ENCODE results near the gene PTER.

Gene PTER, protein sequence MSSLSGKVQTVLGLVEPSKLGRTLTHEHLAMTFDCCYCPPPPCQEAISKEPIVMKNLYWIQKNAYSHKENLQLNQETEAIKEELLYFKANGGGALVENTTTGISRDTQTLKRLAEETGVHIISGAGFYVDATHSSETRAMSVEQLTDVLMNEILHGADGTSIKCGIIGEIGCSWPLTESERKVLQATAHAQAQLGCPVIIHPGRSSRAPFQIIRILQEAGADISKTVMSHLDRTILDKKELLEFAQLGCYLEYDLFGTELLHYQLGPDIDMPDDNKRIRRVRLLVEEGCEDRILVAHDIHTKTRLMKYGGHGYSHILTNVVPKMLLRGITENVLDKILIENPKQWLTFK

DNA sequence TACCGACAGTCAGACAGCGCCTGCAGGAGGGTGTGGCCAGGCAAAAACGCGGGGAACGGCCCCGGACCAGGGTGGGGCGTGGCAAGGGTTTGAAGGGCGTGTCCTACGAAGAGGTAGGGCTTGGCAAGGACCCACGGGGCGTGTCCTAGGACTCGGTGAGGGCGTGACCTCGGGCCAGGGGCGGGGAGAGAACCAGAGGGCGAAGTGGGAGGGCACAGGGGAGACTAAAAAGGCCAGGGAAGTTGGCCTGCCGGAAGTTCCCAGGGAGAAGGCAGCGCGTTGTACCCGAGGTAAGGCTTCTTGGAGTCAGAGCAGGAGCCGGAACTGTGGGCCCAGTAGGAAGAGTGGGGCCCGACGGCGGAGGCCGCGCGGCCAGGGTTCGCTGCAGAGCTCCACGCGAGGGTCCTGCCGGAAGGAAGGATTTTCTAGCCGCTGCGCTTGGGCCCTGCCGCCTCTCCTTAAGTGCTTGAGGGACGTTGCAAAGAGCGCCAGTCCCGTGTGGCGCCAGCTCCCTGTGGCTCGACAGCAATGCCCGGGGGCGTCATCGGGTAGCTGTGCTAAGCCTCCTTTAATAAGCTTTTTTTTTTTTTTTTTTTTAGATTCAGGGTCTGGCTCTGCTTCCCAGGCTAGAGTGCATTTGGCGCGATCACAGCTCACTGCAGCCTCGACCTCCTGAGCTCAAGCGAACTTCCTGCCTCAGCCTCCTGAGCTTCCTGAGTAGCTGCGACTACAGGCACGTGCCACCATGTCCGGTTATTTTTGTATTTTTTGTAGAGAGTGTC lies at the start of gene PTER:
TSS of gene PTER (plus strand) at position 253 of the 782 bp plus-strand sequence. CDS start 47,375 bp downstream, outside the sequence.
- TF ChIP-seq, protein P1, sequence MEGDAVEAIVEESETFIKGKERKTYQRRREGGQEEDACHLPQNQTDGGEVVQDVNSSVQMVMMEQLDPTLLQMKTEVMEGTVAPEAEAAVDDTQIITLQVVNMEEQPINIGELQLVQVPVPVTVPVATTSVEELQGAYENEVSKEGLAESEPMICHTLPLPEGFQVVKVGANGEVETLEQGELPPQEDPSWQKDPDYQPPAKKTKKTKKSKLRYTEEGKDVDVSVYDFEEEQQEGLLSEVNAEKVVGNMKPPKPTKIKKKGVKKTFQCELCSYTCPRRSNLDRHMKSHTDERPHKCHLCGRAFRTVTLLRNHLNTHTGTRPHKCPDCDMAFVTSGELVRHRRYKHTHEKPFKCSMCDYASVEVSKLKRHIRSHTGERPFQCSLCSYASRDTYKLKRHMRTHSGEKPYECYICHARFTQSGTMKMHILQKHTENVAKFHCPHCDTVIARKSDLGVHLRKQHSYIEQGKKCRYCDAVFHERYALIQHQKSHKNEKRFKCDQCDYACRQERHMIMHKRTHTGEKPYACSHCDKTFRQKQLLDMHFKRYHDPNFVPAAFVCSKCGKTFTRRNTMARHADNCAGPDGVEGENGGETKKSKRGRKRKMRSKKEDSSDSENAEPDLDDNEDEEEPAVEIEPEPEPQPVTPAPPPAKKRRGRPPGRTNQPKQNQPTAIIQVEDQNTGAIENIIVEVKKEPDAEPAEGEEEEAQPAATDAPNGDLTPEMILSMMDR (conservative IDR thresholded peaks at IDR 0.05) = no peak
- peak within 1 kb of the TSS; percentile 59; the same call in 1 of the 2 replicates for H3K27ac ChIP-seq

DNA sequence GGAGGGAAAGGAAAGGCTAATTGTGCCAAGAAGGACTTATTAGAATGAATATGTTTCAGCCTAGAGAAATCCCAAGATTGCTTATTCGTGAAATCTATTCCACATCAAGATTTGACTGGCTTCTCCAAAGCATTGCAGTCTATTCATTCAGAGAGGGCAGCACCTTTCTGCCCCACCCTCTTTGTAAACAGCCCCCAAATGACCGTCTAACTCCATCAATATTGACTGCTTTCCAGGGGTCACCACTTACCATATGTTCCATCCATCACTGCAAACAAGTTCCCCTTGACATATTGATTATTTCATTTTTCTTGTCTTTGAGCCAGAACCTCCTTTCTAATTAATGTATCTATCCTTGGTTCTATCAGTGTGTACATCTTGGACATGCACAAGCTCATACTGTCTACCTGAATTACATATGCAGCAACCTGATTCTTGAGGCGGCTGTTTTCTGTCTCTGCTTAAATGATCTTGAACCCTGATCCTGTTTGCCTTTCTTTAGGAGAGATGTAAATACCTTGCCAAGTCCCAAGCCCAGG lies 44.2 kb upstream of the PTER start:
- H3K27ac ChIP-seq = no peak overlapping the region
- TF ChIP-seq, protein P1 (conservative IDR thresholded peaks at IDR 0.05) = no peak

DNA sequence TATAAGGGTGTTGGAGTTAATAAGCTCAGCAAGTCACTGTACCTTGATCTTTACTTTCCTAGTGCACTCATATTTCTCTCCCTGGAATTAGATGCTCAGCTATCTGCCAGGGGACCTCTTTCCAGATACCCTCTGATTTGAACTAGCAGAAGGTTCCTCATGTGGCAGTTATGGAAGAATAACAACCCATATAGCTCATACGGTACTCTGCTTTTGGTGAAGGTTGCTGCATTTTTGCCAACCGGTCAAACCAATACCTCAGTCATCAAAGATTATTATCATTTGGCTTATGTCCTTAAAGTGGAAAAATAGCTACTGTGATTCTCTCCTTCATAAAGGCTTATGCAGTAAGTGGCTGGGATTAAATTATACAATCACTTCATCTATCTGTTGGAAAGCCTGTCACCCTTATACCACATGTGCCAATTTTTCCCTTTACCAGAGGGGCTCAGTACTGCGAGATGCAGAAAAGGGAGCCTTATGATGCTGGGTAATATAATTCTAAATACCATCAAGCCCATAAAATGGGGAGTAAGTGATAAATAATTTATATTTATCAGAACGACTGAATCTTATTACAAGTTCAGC lies 43.4 kb upstream of the PTER start:
- TF ChIP-seq, protein P1 (conservative IDR thresholded peaks at IDR 0.05) = no peak
- no peak overlapping the region for H3K27ac ChIP-seq

DNA sequence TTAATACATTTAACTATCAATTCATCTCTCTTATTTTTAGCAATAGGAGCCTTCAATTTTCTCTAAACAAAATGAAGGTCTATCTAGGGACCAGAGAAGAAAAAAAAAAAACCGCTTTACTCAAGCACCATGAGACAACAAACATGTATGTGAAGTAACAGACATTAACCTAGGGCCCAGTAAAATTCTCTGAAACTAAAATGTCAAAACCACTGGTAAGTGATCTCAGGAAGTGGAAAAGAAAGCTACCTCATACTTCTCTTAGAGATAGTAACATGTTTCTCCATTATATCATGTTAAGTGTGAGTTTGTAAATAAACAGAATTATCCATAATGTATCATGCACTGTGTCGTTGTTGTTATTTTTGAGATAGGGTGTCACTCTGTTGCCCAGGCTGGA lies 35.4 kb upstream of the PTER start:
- TF ChIP-seq, protein P1 (conservative IDR thresholded peaks at IDR 0.05) = no peak
- no peak overlapping the region for H3K27ac ChIP-seq

DNA sequence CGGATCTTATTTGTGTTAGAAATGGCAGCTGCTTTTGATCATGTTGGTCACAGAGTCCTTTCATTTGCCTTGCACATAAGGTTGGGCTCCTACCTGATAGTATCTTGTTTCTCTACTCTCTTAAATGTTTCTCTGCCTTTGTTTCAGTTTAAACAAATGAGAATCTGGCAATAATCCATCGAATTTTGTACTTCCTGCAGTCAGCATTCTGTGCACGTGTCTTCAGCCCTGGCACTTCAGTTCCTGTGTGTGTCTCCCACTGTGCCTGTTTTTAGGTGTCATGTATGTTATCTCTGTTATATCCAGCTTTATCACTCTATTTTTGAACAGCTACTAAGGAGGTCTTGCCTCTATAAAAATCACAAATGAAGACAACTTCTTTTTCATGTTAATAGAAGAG lies 28.4 kb upstream of the PTER start:
- TF ChIP-seq, protein P1 (conservative IDR thresholded peaks at IDR 0.05) = no peak

DNA sequence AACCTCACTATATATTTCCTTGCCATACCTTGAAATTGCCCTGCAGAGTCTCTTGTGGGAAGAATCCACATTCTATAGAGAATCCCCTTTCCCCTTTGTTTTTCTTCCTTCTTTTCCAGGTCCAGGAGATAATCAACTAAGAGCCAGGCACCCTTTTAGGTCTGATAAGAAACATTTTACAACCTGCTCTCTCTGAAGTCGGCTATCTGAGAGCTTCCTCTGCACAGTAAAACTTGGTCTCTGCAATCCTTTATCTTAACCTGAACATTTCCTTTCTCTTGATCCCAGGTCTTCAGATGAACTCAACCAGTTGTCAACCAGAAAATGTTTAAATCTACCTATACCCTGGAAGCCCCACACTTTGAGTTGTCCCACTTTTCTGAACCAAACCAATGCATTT lies 19.5 kb upstream of the PTER start:
- TF ChIP-seq, protein P1 (conservative IDR thresholded peaks at IDR 0.05) = no peak
- no peak overlapping the region for H3K27ac ChIP-seq

More for the DNA sequence above, 28.4 kb upstream of the PTER start:
- H3K27ac ChIP-seq = no peak overlapping the region

DNA sequence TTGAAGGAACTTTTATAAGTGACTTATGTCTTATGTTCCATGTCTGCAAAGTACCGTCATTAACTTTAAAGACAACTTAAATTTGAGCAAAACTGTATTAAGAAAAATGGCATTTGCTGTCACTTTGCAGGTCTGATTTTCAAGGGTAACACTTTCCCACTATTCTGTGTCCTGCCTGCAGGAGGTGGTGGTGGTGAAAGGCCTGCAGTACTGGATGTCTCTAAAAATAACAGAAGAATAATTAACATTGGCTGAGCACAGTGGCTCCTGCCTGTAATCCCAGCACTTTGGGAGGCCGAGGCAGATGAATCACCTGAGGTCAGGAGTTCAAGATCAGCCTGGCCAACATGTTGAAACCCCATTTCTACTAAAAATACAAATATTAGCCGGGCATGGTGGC lies 13.2 kb upstream of the PTER start:
- no peak overlapping the region for H3K27ac ChIP-seq
- TF ChIP-seq, protein P1 (conservative IDR thresholded peaks at IDR 0.05) = no peak

Data from VCaP (cell line).